SK-N-DZ (cell line): ENCODE measurements around the gene TGOLN2.

Experiments
- DNase-seq: peaks from one replicate; pipeline ENCODE4 v3.0.0-alpha.2; 2015; ENCODE audit warnings: low spot score

Gene TGOLN2

DNA sequence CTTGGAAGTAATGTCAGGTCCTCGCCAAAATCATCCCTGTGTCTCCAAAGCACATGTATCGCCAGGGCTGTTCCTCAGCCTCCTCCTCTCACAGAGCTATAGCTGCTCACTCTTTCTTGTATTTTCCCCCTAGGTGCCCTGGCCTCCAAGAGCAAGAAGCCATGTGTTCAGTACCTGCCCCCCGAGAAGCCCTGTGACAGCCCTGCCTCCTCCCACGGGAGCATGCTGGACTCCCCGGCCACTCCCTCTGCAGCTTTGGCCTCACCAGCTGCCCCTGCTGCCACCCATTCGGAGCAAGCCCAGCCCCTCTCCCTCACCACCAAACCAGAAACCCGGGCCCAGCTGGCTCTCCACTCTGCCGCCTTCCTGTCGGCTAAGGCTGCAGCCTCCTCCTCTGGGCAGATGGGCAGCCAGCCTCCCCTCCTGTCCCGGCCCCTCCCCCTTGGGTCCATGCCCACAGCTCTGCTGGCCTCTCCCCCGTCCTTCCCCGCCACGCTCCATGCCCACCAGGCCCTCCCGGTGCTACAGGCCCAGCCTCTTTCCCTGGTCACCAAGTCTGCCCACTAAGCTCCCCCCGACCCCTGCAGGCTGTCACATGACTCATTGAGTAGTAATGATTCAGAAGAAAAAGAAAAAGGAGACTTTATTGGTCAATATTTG is 18.8 kb downstream of the TGOLN2 start:
- DNase-seq = peak; percentile 38

DNA sequence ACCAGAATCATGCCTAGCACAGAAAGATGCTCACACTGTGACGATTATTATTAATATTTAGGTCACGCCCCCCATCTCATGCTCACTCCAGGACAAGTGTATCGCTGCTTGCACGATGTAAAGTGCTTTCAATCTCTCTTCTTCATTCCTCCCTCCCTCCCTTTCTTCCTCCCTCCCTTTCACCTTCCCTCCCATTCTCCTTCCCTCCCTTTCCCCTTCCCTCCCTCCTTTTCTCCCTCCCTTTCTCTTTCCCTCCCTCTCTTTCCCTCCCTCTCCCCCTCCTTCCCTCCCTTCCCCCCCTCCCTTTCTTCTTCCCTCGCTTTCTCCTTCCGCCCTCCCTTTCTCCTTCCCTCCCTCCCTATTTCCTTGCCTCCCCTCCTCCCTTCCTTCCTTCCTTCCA is 19.6 kb downstream of the TGOLN2 start:
- DNase-seq = no peak

DNA sequence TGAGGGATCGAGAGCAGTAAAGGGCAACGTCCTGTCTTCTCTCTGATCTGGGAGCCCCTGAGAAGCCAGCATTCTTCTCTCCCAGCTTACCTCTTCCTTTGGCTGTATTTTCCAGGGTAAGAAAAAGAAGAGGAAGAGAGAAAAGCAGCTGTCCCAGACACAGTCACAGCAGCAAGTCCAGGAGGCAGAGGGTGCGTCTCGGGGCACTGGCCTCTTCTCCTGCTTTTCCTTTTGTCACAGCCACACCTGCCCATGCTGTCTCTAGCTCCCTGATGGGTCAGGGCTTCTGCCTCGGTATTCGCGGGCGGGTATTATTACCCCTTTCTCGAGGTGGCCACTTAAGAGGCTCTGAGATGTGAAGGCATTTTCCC is 20.3 kb downstream of the TGOLN2 start:
- DNase-seq = no peak

DNA sequence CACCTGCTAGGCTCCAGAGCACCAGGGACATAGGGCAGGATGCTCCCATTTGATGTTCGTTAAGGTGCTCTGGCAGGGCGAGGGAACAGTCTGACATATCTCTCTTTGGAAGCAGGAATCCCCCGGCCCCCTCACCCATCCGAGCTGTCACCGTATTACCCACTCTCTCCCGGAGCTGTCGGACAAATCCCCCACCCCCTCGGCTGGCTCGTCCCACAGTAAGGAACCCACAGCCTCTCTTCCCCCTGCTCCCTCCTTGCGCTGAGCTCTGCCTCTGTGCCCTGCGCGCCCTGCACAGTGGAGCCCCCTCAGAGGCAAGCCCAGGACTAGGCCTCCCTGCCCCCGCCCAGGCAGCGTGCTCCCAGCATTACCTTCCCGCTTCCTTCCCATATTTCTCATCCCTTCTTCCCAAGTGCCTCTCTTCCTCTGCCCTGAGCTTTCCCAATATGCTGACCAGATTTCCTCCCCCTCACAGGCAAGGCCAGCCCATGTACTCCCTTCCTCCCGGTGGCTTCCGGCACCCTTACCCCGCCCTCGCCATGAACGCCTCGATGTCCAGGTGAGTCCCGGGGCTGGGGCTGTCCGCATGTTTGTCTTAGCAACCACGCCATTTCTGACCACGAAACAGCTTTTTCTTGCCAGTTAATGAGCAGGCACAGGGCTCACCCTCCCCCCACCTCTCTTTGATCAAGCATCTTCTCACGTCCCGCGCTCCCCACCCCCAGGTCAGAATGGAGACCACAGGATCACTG is 23.8 kb downstream of the TGOLN2 start:
- no peak for DNase-seq

DNA sequence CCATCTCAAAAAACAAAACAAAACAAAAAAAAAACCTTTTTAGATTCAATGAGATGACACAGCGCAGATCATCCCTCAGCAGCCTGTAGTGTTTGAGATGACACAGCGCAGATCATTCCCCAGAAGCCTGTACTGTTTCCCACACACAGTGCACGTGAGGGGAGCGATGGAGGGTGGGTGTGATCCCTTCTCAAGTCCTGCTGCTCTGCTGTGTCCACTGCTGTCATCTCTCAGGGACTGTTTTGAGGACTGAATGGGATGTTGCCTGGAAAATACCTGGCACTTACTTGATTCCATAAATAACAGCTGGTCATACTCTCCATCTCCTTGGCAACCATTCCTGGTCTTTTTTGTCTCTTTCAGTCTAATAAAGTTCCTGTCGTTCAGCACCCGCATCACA is 25.7 kb downstream of the TGOLN2 start:
- peak; percentile 59 for DNase-seq

DNA sequence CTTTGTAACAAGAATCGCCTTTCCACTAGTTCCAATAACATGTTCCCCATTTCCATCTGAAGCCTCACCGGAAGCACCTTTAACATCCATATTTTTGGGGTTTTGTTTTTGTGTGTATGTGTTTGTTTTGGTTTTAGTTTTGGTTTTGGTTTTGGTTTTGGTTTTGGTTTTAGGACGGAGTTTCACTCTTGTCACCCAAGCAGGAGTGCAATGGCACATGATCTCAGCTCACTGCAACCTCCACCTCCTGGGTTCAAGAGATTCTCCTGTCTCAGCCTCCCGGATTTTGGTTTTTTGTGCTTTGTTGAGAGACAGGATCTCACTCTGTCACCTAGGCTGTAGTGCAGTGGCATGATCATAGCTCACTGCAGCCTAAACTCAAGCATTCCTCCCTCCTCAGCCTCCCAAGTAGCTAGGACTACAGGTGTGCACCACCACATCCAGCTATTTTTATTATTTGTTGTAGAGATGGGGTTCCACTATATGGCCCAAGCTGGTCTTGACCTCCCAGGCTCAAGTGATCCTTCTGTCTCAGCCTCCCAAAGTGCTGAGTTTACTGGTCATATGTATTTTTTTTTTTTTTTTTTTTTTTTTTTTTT is 36.3 kb downstream of the TGOLN2 start:
- no peak for DNase-seq

DNA sequence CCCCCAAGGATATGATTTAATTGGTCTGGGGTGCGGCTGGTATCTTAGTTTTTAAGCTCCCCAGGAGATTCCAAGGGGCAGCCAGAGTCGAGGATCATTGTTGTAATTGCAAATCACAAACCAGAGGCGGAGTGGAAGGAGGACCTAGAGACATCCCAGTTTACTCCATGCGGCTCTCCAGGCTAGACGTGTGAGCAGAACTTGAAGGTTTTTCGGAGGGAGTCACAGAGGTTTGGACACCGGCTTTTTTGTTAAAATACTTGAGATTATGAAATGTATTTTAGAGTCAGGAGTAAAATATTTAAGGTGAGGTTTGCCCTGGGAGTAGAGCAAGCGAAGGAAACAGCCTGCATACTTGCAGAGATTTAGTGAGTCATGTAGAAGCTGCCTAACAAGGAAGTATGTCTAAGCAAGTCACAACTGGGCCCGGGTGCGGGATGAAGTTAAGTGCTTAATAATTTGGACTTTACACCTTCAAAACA is 39.5 kb downstream of the TGOLN2 start:
- no peak for DNase-seq

DNA sequence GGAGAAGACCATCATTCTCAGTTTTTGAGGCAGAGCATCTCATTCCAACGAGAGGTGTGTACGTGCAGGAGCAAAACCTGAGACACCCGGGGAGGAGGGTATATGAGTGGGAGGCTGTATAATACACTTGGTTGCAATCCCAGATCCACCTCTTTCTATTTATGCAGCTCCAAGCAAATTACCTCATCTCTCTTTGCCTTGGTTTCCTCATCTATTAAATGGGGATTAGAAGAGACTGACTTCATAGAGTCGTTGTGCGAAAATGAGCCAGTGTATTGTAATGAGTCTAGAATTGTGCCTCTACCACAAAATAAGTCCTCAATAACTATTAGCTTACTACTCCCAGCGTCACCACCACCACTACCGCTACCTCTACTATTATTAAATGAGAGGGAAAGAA is 40.1 kb downstream of the TGOLN2 start:
- DNase-seq = no peak

DNA sequence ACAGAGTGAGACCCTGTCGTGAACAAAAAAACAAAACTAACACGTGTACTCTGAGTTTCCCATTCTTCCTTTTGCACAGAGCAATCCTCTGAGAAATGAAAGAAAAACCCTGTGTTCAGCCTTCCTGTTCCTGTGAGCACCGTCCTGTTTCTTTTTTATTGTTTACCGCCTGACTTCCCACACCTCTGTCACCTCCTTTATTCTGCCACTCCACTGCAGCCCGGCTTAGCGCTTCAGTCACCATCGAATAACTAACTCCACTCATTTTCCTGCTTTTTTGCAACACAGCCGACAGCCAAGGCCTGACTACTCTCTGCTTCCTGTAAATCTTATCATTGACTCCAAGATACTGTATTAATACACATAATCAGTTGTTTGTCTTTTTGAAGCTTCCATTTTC is 40.9 kb downstream of the TGOLN2 start:
- DNase-seq = no peak

DNA sequence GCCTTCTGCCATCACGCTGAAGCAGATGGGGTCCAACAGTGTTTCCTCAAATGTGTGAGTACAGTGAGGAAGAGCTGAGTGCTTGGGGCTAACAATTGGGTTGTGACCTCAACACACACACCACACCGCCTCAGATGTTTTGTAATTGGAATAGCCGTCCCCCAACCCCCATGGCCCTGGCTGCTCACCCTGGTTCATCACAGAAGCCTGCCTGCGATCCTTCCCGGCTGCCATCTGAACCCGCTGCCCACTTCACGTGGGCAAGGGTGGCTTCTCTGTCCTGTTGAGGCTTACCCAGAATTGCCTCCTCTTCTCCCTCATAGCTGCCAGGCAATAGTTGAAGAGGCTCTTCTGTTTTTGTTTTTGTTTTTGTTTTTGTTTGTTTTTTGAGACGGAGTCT is 44.1 kb downstream of the TGOLN2 start:
- no peak for DNase-seq

DNA sequence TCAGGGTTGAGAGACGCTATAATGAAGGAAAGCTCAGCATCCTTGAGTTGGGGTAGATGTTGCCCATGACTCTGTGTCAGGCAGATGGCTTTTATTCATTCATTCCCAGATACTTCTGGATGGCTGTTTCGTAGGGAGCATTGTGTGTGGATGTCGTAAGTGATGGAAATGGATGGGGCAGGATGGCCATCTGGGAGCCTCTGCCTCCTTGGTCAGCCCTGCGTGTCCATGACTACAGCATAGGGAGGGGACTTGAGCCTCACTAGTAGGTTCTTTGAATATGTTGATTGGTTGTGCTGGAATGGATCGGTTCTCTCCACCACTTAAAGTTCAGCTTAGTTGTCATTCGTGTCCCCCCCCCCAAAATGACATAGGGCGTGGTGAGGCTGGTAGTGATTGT is 44.9 kb downstream of the TGOLN2 start:
- DNase-seq = no peak

DNA sequence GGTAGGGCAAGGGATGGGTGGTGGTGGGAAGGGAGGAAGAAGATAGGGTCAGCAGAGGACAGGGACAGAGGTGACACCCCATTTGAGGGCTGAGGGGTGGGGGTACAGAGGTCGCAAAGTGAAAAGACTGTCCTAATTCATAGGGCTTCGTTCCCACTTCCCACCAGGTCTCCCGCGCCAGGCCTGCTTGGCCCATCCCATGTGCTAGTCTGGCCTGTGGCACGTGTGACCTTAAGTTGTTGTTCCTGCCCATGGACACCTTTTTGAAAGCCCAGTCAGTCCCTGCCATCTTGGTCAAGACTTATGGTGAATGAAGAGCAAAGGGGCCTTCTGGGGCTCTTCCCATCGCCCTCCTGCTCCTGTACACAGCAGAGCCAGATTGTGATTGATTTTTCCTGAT is 46.2 kb downstream of the TGOLN2 start:
- no peak for DNase-seq

DNA sequence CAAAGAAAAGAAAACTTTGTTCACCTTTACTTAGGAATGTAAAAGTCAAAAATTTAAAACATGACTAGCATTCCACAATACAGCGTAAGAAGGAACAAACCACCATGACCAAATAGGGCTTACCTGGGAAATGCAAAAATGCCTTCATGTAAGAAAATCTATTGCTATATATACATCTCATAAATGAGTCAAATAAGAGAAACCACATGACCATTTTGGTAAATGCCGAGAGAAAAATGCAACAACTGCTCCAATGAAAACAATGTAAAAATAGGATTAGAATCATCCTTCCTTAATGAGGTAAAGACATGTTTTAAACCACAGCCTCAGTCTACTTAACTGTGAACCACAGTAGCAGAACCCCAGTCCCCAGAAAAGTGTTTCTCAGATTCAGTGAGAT is 49.4 kb downstream of the TGOLN2 start:
- no peak for DNase-seq

DNA sequence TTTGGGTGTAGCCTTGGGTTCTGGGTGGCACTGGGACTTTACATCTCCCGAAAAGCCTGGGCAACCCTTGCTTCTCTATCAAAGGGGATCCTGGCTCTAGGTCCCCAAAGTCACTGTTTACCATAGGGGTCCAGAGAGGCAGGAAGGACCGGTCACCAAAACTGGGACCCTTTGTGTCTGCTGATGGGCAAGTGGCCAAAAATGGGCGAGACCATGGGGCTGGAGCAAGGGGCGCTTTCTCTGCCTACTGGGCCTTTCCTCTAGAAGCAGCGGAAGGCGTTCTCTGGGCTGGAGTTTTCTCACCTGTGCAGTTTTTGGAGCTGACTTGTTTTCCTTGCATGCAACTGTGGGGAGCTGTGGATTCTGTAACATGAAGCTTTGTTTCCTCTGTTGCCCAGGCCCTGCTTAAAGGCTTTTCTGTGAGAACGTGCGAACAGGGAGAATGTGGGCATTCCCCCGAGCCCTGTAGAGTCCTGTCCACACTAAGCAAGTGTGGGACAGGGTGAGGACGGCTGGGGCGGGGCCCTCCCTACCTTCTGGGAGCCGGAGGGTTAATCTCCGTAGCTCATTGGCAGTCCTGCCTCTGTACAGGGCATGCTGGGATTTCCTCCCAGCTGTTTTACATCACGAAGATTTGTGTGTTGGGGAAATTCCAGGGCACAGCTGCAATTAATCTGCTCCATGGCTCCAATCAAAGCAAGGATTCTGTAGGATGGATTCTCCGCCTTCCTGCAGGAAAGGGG is 50.2 kb downstream of the TGOLN2 start:
- no peak for DNase-seq

DNA sequence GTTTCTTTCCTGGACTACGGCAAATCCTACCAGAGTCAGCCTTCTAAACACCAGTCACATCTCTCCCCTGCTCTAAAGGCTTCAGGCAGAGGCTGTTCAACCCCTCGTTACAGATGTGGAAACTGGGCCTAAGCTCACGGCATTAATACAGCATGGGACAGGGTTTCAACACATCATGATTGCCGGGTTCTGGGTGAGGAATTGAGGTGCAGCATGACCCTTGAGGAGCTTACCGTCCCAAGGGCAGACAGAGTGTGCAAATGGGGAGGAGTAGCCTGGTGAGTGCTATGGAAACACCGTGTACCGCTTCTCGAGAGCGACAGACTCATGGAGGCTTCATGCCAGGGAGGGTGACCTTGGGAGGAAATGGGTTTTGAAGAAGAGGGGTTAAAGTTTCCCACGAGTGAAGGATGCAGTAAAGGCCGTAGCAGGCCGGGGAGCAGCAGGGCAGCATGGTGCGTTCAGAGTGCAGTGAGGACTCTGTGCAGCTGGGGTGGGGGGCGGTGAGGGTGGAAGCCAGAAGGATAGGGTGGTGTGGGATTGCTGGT is 51.1 kb downstream of the TGOLN2 start:
- no peak for DNase-seq

DNA sequence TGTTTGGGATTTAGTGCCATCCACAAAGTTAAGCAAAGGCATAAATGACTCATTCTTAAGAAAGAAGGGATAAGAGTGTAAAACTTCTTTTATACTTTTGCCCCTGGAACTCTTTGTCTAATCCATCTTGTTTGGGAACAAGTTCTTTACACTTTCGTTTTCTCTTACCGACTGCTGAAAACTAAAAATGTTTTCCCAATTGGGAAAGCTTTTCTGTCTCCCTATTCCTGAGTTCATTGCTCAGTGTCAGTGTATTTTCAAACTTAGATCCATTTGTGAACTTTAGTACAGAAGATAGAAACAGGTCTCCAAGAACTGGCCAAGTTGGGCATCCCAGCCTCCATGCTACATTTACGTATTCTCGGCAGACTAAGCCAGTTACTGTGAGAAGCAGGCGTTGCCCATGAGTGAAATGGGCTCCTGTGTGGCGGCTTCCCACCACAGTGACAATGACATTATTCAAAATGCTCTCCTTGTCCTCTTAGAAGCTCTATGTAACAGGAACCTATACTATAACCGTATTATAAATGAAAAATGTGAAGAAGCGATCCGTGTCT is 51.7 kb downstream of the TGOLN2 start:
- no peak for DNase-seq

DNA sequence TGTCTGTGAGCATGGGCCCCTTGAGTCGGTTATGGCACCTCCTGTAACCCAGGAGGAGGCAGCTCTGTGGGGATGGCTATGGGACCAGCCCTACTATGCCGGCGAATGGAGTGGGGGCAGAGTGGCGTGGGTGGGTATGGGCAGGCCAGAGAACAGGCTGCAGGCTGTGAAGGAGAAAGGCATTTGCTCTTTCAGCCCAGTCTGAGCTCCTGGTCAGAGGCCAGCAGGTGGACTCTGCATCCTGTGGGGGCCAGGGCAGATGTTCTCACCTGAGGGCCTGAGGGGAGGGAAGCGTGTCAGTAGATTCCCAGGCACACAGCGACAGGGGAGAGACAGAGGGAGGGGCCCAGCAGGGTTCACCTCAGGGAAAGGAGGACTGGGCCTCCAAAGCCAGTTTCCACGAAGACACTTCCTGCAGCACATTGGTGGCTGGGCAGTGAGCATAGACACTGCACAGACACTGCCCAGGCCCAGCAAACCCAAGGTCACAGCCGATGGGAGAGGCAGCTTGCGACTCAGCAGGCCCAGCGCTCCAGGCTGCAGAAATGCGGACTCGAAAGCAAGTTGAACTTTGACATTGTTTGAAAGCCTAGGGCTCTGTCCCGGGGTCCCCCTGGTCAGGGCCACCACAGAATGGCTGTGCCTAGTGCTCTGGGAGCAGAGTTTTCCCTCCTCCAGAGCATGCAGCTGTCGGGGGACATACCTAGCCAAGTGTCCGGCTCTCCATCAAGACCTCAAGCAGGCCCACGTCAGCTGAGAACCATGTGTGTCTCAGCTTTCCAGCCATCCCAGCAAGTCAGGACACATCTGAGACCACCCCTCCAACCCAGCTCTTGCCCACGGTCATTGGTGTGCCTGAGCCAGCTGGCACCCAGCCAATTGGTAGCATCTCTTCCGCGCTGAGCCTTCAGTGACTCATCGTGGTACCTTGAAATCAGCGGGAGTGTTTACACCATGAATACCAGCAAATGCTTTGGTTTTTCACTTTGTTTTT is 53.8 kb downstream of the TGOLN2 start:
- DNase-seq = peak; percentile 17

DNA sequence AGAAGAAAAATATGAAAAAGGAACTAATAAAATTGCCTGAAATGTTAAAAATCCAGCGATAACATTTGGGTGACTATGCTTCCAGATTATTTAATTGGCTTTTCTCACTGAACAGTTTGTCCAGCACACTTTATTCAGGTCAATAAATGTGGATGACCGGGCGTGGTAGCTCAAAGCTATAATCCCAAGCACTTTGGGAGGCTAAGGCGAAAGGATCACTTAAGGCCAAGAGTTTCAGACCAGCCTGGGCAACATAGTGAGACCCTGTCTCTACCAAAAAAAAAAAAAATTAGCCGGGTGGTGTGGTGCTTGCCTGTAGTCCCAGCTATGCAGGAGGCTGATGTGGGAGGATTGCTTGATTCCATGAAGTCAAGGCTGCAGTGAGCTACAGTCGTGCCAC is 55.4 kb downstream of the TGOLN2 start:
- DNase-seq = no peak

DNA sequence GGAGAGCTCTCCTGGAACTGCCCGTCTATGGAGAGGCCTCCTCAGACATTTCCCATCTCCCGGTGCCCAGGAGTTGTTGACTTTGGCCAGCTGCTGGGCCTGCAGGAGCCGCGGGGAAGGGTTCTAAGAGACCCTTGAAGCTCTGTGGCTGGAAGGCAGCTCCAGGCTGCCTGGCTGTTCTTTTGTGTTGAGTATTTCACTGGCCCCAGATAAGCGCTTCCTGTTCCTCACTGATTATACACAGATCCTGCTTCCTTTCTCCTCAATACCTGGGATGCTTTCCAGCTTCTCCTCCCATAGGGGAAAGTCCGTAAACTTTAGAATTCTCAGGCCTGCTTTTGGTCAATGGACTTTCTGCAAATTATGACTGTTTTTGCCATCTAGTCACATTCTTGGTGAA is 57.8 kb downstream of the TGOLN2 start:
- no peak for DNase-seq
